Measurements from ENCODE around the gene RASSF8. TPM values are rescaled to one million over a fixed set of nuclear protein-coding genes. Genes with fewer than 3 reads are reported as not detected.
"Not testable (repeated sequence)": the region's sequence is repeated elsewhere in the genome, so short reads cannot be mapped to it uniquely, and the experiment has no call there.

RASSF8 gene
- total RNA-seq, 1 donor from 2014 or later, result 50.5 TPM

- Mint-ChIP-seq H3K4me3 (no peak overlapping the region), H3K27ac (ENCODE audit: unreplicated experiment) (no peak overlapping the region), H3K36me3 (ENCODE audit: low read depth) (peaks cover 12% of the 10 kb centered on the region), H3K27me3 (ENCODE audit: low read depth) (no peaks in the 10 kb centered on the region), H3K4me1 (peaks cover 3% of the 10 kb centered on the region), H3K9me3 (no peaks in the 10 kb centered on the region)
- no peak for TF ChIP-seq CTCF (conservative IDR thresholded peaks at IDR 0.05)
- no peak for DNase-seq (ENCODE audit: low read depth, low spot score)
These were observed 97.9 kb downstream of the RASSF8 start for GRCh38 chr12:26056335-26056734.

GRCh38 chr12:26057271-26057670 is 98.8 kb downstream of the RASSF8 start:
- H3K36me3 Mint-ChIP-seq (ENCODE audit: low read depth), result peaks cover 12% of the 10 kb centered on the region

GRCh38 chr12:26058308-26058707 is 99.8 kb downstream of the RASSF8 start:
- Mint-ChIP-seq H3K9me3 (no peaks in the 10 kb centered on the region), H3K4me3 (no peak overlapping the region), H3K36me3 (ENCODE audit: low read depth) (peaks cover 12% of the 10 kb centered on the region), H3K27me3 (ENCODE audit: low read depth) (no peaks in the 10 kb centered on the region), H3K4me1 (peaks cover 3% of the 10 kb centered on the region), H3K27ac (ENCODE audit: unreplicated experiment) (no peak overlapping the region)
- TF ChIP-seq CTCF (conservative IDR thresholded peaks at IDR 0.05), result peak; percentile 59
- no peak for DNase-seq (ENCODE audit: low read depth, low spot score)

More at GRCh38 chr12:26057271-26057670, 98.8 kb downstream of the RASSF8 start:
- H3K9me3 Mint-ChIP-seq; H3K27ac Mint-ChIP-seq (ENCODE audit: unreplicated experiment); DNase-seq (ENCODE audit: low read depth, low spot score); H3K4me1 Mint-ChIP-seq; H3K27me3 Mint-ChIP-seq (ENCODE audit: low read depth); H3K4me3 Mint-ChIP-seq: not testable (repeated sequence)

- H3K27me3 Mint-ChIP-seq (ENCODE audit: low read depth), result no peaks in the 10 kb centered on the region
- H3K27ac Mint-ChIP-seq (ENCODE audit: unreplicated experiment), result no peak overlapping the region
- no peak overlapping the region for H3K4me3 Mint-ChIP-seq
- DNase-seq (ENCODE audit: low read depth, low spot score), result no peak
- TF ChIP-seq CTCF (conservative IDR thresholded peaks at IDR 0.05), result no peak
- H3K36me3 Mint-ChIP-seq (ENCODE audit: low read depth), result peaks cover 12% of the 10 kb centered on the region
- no peaks in the 10 kb centered on the region for H3K9me3 Mint-ChIP-seq
- peaks cover 3% of the 10 kb centered on the region for H3K4me1 Mint-ChIP-seq
These were observed 100.3 kb downstream of the RASSF8 start for GRCh38 chr12:26058818-26059217.

GRCh38 chr12:26062006-26062405 is 103.5 kb downstream of the RASSF8 start:
- DNase-seq (ENCODE audit: low read depth, low spot score), result no peak
- Mint-ChIP-seq H3K4me1 (peaks cover 3% of the 10 kb centered on the region), H3K36me3 (ENCODE audit: low read depth) (peaks cover 12% of the 10 kb centered on the region), H3K4me3 (no peak overlapping the region), H3K27ac (ENCODE audit: unreplicated experiment) (no peak overlapping the region), H3K9me3 (no peaks in the 10 kb centered on the region), H3K27me3 (ENCODE audit: low read depth) (no peaks in the 10 kb centered on the region)
- TF ChIP-seq CTCF (conservative IDR thresholded peaks at IDR 0.05), result no peak

- H3K27ac Mint-ChIP-seq (ENCODE audit: unreplicated experiment), result no peak overlapping the region
- H3K9me3 Mint-ChIP-seq, result no peaks in the 10 kb centered on the region
- no peak for TF ChIP-seq CTCF (conservative IDR thresholded peaks at IDR 0.05)
- H3K27me3 Mint-ChIP-seq (ENCODE audit: low read depth), result no peaks in the 10 kb centered on the region
- peaks cover 12% of the 10 kb centered on the region for H3K36me3 Mint-ChIP-seq (ENCODE audit: low read depth)
- H3K4me3 Mint-ChIP-seq, result no peak overlapping the region
- DNase-seq (ENCODE audit: low read depth, low spot score), result no peak
- H3K4me1 Mint-ChIP-seq, result peaks cover 3% of the 10 kb centered on the region
These were observed 104.1 kb downstream of the RASSF8 start for GRCh38 chr12:26062566-26062965.
